ENCODE data around the gene OMA1. TPM values are rescaled to one million over a fixed set of nuclear protein-coding genes. Genes with fewer than 3 reads are reported as not detected.
A peak's percentile ranks its signal among the peaks of the same experiment; 100 is the strongest.

Gene OMA1
- total RNA-seq, 1 donor from 2014 or later = 17.7 TPM

GRCh38 chr1:58529284-58529683 lies 17.2 kb downstream of the OMA1 start:
- Mint-ChIP-seq H3K27ac (no peak overlapping the region), H3K27me3 (ENCODE audit: low read depth) (no peaks in the 10 kb centered on the region), H3K36me3 (peaks cover 4% of the 10 kb centered on the region), H3K4me1 (peaks cover 13% of the 10 kb centered on the region), H3K4me3 (no peak overlapping the region), H3K9me3 (no peaks in the 10 kb centered on the region)
- no peak for TF ChIP-seq CTCF (IDR thresholded peaks at IDR 0.05; ENCODE audit: unreplicated experiment)
- DNase-seq (ENCODE audit: low spot score in 2 of 2, unreplicated experiment in 2 of 2) = no peak

GRCh38 chr1:58528518-58528917 lies 18.0 kb downstream of the OMA1 start:
- H3K4me3 Mint-ChIP-seq = no peak overlapping the region
- peaks cover 8% of the 10 kb centered on the region for H3K36me3 Mint-ChIP-seq
- no peaks in the 10 kb centered on the region for H3K9me3 Mint-ChIP-seq
- peak overlapping the region; percentile 27 for H3K27ac Mint-ChIP-seq
- peaks cover 15% of the 10 kb centered on the region for H3K4me1 Mint-ChIP-seq
- DNase-seq (ENCODE audit: low spot score in 2 of 2, unreplicated experiment in 2 of 2) = no peak
- no peaks in the 10 kb centered on the region for H3K27me3 Mint-ChIP-seq (ENCODE audit: low read depth)
- TF ChIP-seq CTCF (IDR thresholded peaks at IDR 0.05; ENCODE audit: unreplicated experiment) = no peak

- Mint-ChIP-seq H3K27ac (no peak overlapping the region), H3K9me3 (no peaks in the 10 kb centered on the region), H3K27me3 (ENCODE audit: low read depth) (no peaks in the 10 kb centered on the region), H3K4me1 (peaks cover 15% of the 10 kb centered on the region), H3K36me3 (peaks cover 8% of the 10 kb centered on the region), H3K4me3 (no peak overlapping the region)
- no peak for DNase-seq (ENCODE audit: low spot score in 2 of 2, unreplicated experiment in 2 of 2)
- TF ChIP-seq CTCF (IDR thresholded peaks at IDR 0.05; ENCODE audit: unreplicated experiment) = no peak
These were observed 22.1 kb downstream of the OMA1 start for GRCh38 chr1:58524353-58524945.

- H3K27me3 Mint-ChIP-seq (ENCODE audit: low read depth) = no peaks in the 10 kb centered on the region
- H3K9me3 Mint-ChIP-seq = peaks cover 13% of the 10 kb centered on the region
- peaks cover 25% of the 10 kb centered on the region for H3K36me3 Mint-ChIP-seq
- TF ChIP-seq CTCF (IDR thresholded peaks at IDR 0.05; ENCODE audit: unreplicated experiment) = peak; percentile 81
- no peak overlapping the region for H3K27ac Mint-ChIP-seq
- DNase-seq (ENCODE audit: low spot score in 2 of 2, unreplicated experiment in 2 of 2) = no peak
- H3K4me3 Mint-ChIP-seq = no peak overlapping the region
- H3K4me1 Mint-ChIP-seq = no peaks in the 10 kb centered on the region
These were observed 30.6 kb downstream of the OMA1 start for GRCh38 chr1:58515794-58516401.

- no peak overlapping the region for H3K4me3 Mint-ChIP-seq
- H3K36me3 Mint-ChIP-seq = peaks cover 39% of the 10 kb centered on the region
- H3K27ac Mint-ChIP-seq = no peak overlapping the region
- H3K4me1 Mint-ChIP-seq = no peaks in the 10 kb centered on the region
- peaks cover 24% of the 10 kb centered on the region for H3K9me3 Mint-ChIP-seq
- DNase-seq (ENCODE audit: low spot score in 2 of 2, unreplicated experiment in 2 of 2) = no peak
- H3K27me3 Mint-ChIP-seq (ENCODE audit: low read depth) = no peaks in the 10 kb centered on the region
- TF ChIP-seq CTCF (IDR thresholded peaks at IDR 0.05; ENCODE audit: unreplicated experiment) = no peak
These were observed 32.6 kb downstream of the OMA1 start for GRCh38 chr1:58513956-58514355.
